Endothelial cell of umbilical vein (primary cell): ENCODE results near the gene PACRGL. TPM values are rescaled to one million over a fixed set of nuclear protein-coding genes. Genes with fewer than 3 reads are reported as not detected.

Experiments
- BruUV-seq: library from RNA; stranded (reverse); fragments of 400-500 nt; replicated peaks from 2 replicates; lab custom pipeline; 2021; lab: Mats Ljungman, UMichigan
- CTCF ChIA-PET: fragments of 300-600, 350-600 bp; sonication (Branson Sonifier 250); formaldehyde crosslinking; loops from one replicate; lab custom pipeline; 2021; ENCODE audit warnings: antibody characterized with exemption, inconsistent platforms; lab: Charles Lee
- POLR2A ChIA-PET: fragments of 300-600, 350-600 bp; sonication (Branson Sonifier 250); formaldehyde crosslinking; loops from one replicate; lab custom pipeline; 2021; ENCODE audit warnings: antibody characterized with exemption, inconsistent platforms; lab: Charles Lee
- DNase-seq: peaks from one replicate; pipeline ENCODE4 v3.0.0-alpha.2; 2011; ENCODE audit warnings: low read depth, low spot score
- FAIRE-seq: peaks from 2 replicates; lab custom pipeline; 2011; peaks lifted over from hg19 to GRCh38; lab: Jason Lieb, UNC
- H2AFZ ChIP-seq: 2 replicates; pipeline ENCODE4 v1.6.0; 2012; ENCODE audit warnings: low read depth, low read length, control low read depth, inconsistent platforms
- H3K27ac ChIP-seq: 2 replicates; pipeline ENCODE4 v1.5.1; 2011; ENCODE audit warnings: low read depth, mild to moderate bottlenecking, control low read depth, low read length, moderate library complexity; ENCODE audit not compliant: insufficient read depth
- H3K27me3 ChIP-seq, 2 experiments: 2 replicates each; pipeline versions ENCODE4 v1.6.0 to v1.6.1; 2011; ENCODE audit warnings: low read length in 2 of 2, mixed read lengths in 1 of 2; ENCODE audit not compliant: control insufficient read depth in 2 of 2, insufficient read depth in 2 of 2
- H3K36me3 ChIP-seq, 2 experiments: 2 replicates in 1 of 2; 3 replicates in 1 of 2; pipeline ENCODE4 v1.5.1; 2011; ENCODE audit warnings: low read length in 2 of 2, mild to moderate bottlenecking in 1 of 2, moderate library complexity in 1 of 2; ENCODE audit not compliant: control insufficient read depth in 2 of 2, insufficient read depth in 2 of 2; ENCODE audit errors: extremely low read depth in 1 of 2
- H3K4me1 ChIP-seq: 3 replicates; pipeline ENCODE4 v1.5.1; 2011; ENCODE audit warnings: mild to moderate bottlenecking, low read length; ENCODE audit not compliant: control insufficient read depth, insufficient read depth; ENCODE audit errors: extremely low read depth
- H3K4me2 ChIP-seq: 2 replicates; pipeline ENCODE4 v1.6.1; 2011; ENCODE audit warnings: low read length, control low read depth, mixed read lengths; ENCODE audit not compliant: insufficient read depth
- H3K4me3 ChIP-seq, 3 experiments: fragments of 200-600 bp in 1 of 3; sonication (generic), shearing (Covaris generic) in 1 of 3; replicated peaks in 1 of 3; 2 replicates each; pipeline ENCODE4 v1.5.1; 2011 to 2016; ENCODE audit warnings: control low read depth in 3 of 3, low read length in 3 of 3, mild to moderate bottlenecking in 2 of 3, inconsistent platforms in 1 of 3, low read depth in 1 of 3, moderate library complexity in 1 of 3; ENCODE audit not compliant: insufficient read depth in 1 of 3
- H3K79me2 ChIP-seq: 2 replicates; pipeline ENCODE4 v1.6.0; 2012; ENCODE audit warnings: low read length, inconsistent platforms; ENCODE audit not compliant: control insufficient read depth, insufficient read depth
- H3K9ac ChIP-seq: replicated peaks from 2 replicates; pipeline ENCODE3; 2011; ENCODE audit warnings: low read length, control low read depth; ENCODE audit not compliant: insufficient read depth; ENCODE audit errors: extremely low read depth
- H3K9me1 ChIP-seq: replicated peaks from 3 replicates; pipeline ENCODE4 v1.6.0; 2011; ENCODE audit warnings: mild to moderate bottlenecking, low read length; ENCODE audit not compliant: control insufficient read depth, insufficient read depth; ENCODE audit errors: extremely low read depth
- H3K9me3 ChIP-seq: replicated peaks from 2 replicates; pipeline ENCODE4 v1.5.1; 2012; ENCODE audit warnings: low read length, inconsistent platforms; ENCODE audit not compliant: control insufficient read depth, insufficient read depth
- H4K20me1 ChIP-seq: replicated peaks from 2 replicates; pipeline ENCODE3; 2011; ENCODE audit warnings: mild to moderate bottlenecking, low read length; ENCODE audit not compliant: control insufficient read depth, insufficient read depth; ENCODE audit errors: extremely low read depth
- EZH2 ChIP-seq: IDR thresholded peaks from 2 replicates; pipeline ENCODE4 v1.6.1; 2012; ENCODE audit warnings: borderline replicate concordance, low read depth, mild to moderate bottlenecking, moderate library complexity, low read length, inconsistent platforms; ENCODE audit not compliant: severe bottlenecking
- FOS ChIP-seq: IDR thresholded peaks from 2 replicates; pipeline ENCODE4 v1.6.1; 2011; ENCODE audit warnings: mild to moderate bottlenecking, low read length, moderate library complexity, borderline replicate concordance; ENCODE audit not compliant: insufficient read depth
- GATA2 ChIP-seq: IDR thresholded peaks from 2 replicates; pipeline ENCODE4 v1.7.0; 2011; ENCODE audit warnings: low read depth, mild to moderate bottlenecking, moderate library complexity, mixed read lengths, low read length; ENCODE audit not compliant: insufficient read length, insufficient read depth
- JUN ChIP-seq: IDR thresholded peaks from 2 replicates; pipeline ENCODE4 v1.6.1; 2011; ENCODE audit warnings: borderline replicate concordance, low read depth; ENCODE audit not compliant: insufficient read length, insufficient read depth
- MYC ChIP-seq: IDR thresholded peaks from one replicate; pipeline ENCODE4 v1.6.1; 2011; ENCODE audit warnings: mild to moderate bottlenecking, low read depth, low read length
- POLR2A ChIP-seq: IDR thresholded peaks from 2 replicates; pipeline ENCODE4 v1.6.1; 2012; ENCODE audit warnings: low read depth, mild to moderate bottlenecking, control low read depth, low read length
- POLR2AphosphoS5 ChIP-seq: IDR thresholded peaks from 2 replicates; pipeline ENCODE4 v1.6.1; 2012; ENCODE audit warnings: low read depth, mild to moderate bottlenecking, control low read depth, low read length, moderate library complexity; ENCODE audit not compliant: insufficient read depth
- dilution Hi-C: fragments of 300-500 bp; cut with MboI; formaldehyde crosslinking; loops from one replicate; pipeline ENCODE4 v1.15.0; 2019; ENCODE audit warnings: low sequenced_read_pairs; ENCODE audit not compliant: extremely low pct_ligation_motif_present
- intact Hi-C: fragments of 100-400 bp; cut with micrococcal nuclease; formaldehyde crosslinking; loops from one replicate; pipeline ENCODE4 v1.10.0; 2022
- polyA plus RNA-seq, 4 experiments: library from polyadenylated mRNA; depleted of rRNA in 3 of 4; stranded (reverse) in 3 of 4; unstranded in 1 of 4; fragments of >200 nt; gene quantifications; 2 replicates each; pipeline versions ENCODE4 v1.2.1 to v1.2.3, GENCODE V29; 2011 to 2012; ENCODE audit warnings: missing spikeins in 1 of 4
- total RNA-seq: library from RNA; stranded (reverse); gene quantifications from 2 replicates; pipeline ENCODE4 v1.2.3, GENCODE V29; 2021
- TF ChIP-seq, protein P1 (sequence below): IDR thresholded peaks from 2 replicates; pipeline ENCODE4 v1.6.1; 2011; ENCODE audit not compliant: insufficient read depth, insufficient read length
- TF ChIP-seq, protein P2 (sequence below), 2 donors: IDR thresholded peaks; 1 replicate in 1 of 2; 2 replicates in 1 of 2; pipeline ENCODE4 v1.5.1; 2011; ENCODE audit warnings: low read length in 2 of 2, mild to moderate bottlenecking in 2 of 2, moderate library complexity in 2 of 2, control low read depth in 1 of 2, inconsistent platforms in 1 of 2, low read depth in 1 of 2; ENCODE audit not compliant: insufficient read depth in 1 of 2; ENCODE audit errors: extremely low read depth in 1 of 2

The PACRGL gene
- total and polyA plus RNA-seq, 2 donors (not counting 3 experiments of a cell fraction or from before 2014, with no cell fraction given): 9.2 to 19.2 TPM

DNA sequence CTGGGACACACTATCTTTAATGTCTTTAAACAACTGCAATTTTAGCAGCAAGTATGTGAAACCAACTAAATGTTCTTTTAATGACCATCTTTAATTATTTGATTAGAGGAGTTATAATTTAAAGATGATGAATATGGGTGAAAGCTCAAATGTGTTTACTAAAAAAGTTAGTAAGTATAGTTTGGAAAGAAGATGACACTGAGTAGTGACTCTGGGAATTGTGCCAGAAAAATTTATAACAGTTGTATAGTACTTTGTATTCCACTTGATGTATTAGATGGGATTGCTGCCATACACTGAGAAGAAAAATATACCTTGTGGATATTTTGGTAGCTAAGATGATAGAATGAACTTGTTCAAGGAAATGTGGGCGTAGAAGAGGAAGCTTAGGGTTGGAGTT is 19.5 kb upstream of the PACRGL start:
- BruUV-seq: no TSS peak
- H3K4me3 ChIP-seq: no peak overlapping the region
- H3K27ac ChIP-seq: no peak overlapping the region
- H2AFZ ChIP-seq: no peak overlapping the region
- no peak overlapping the region for H3K4me2 ChIP-seq
- no peaks in the 10 kb centered on the region for H3K79me2 ChIP-seq
- DNase-seq: no peak
- H3K4me1 ChIP-seq: no peaks in the 10 kb centered on the region
- H3K9me1 ChIP-seq: no peaks in the 10 kb centered on the region
- no peak for FAIRE-seq
- H3K9ac ChIP-seq: no peak overlapping the region
- ChIA-PET CTCF (interaction anchor here (0.8 to 5.9 kb wide), 4 partner anchors 16 to 379 kb away, joined by 3 to 50 read pairs (median 3); no protein-coding TSS in a partner anchor), POLR2A (no interaction called here)
- dilution Hi-C loops (loop anchor here (25.0 kb wide), 1 partner anchor 268 kb away; no protein-coding TSS in a partner anchor), intact Hi-C loops (no loop called here)
- H3K27me3 ChIP-seq: peaks cover 8 to 33% of the 10 kb centered on the region in 2 experiments
- H3K9me3 ChIP-seq: no peaks in the 10 kb centered on the region
- no peaks in the 10 kb centered on the region for H4K20me1 ChIP-seq
- TF ChIP-seq, protein P1, sequence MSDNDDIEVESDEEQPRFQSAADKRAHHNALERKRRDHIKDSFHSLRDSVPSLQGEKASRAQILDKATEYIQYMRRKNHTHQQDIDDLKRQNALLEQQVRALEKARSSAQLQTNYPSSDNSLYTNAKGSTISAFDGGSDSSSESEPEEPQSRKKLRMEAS: no peak
- TF ChIP-seq, protein P2, sequence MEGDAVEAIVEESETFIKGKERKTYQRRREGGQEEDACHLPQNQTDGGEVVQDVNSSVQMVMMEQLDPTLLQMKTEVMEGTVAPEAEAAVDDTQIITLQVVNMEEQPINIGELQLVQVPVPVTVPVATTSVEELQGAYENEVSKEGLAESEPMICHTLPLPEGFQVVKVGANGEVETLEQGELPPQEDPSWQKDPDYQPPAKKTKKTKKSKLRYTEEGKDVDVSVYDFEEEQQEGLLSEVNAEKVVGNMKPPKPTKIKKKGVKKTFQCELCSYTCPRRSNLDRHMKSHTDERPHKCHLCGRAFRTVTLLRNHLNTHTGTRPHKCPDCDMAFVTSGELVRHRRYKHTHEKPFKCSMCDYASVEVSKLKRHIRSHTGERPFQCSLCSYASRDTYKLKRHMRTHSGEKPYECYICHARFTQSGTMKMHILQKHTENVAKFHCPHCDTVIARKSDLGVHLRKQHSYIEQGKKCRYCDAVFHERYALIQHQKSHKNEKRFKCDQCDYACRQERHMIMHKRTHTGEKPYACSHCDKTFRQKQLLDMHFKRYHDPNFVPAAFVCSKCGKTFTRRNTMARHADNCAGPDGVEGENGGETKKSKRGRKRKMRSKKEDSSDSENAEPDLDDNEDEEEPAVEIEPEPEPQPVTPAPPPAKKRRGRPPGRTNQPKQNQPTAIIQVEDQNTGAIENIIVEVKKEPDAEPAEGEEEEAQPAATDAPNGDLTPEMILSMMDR (IDR thresholded peaks at IDR 0.05; ENCODE audit: extremely low read depth in 1 of 2, insufficient read depth in 1 of 2, low read depth in 1 of 2, low read length in 2 of 2): no peak
- TF ChIP-seq MYC (no peak), FOS (no peak), POLR2AphosphoS5 (no peak), POLR2A (no peak), GATA2 (no peak), EZH2 (no peak), JUN (no peak)
- no peaks in the 10 kb centered on the region for H3K36me3 ChIP-seq
